Natural killer cell (primary cell): ENCODE results near the gene KIFAP3. TPM values are rescaled to one million over a fixed set of nuclear protein-coding genes. Genes with fewer than 3 reads are reported as not detected.
"Not testable (repeated sequence)": the region's sequence is repeated elsewhere in the genome, so short reads cannot be mapped to it uniquely, and the experiment has no call there.

Source experiments
- ATAC-seq, 3 donors: fragments of 150-1000 bp in 2 of 3; fragments of 200-7000 bp in 1 of 3; cut with Tn5 transposase; 1 replicate in 1 of 3; 2 replicates in 2 of 3; pipeline ENCODE4 v1.10.0; 2021; ENCODE audit warnings: mild to moderate bottlenecking in 2 of 3, moderate library complexity in 2 of 3
- DNase-seq, 2 donors: peaks; one replicate each; pipeline versions ENCODE4 v3.0.0 to v3.0.0-alpha.2; 2013 to 2021; ENCODE audit warnings: mixed read lengths in 1 of 2
- H3K27ac ChIP-seq: one replicate; pipeline ENCODE4 v1.5.1; 2013; ENCODE audit warnings: mild to moderate bottlenecking, low read length
- H3K27me3 ChIP-seq: one replicate; pipeline ENCODE4 v1.6.1; 2013; ENCODE audit warnings: low read length; ENCODE audit not compliant: control insufficient read depth, insufficient read depth
- H3K36me3 ChIP-seq: one replicate; pipeline ENCODE4 v1.6.1; 2013; ENCODE audit warnings: low read length; ENCODE audit not compliant: control insufficient read depth, insufficient read depth
- H3K4me1 ChIP-seq: one replicate; pipeline ENCODE4 v1.6.1; 2013; ENCODE audit warnings: low read length; ENCODE audit not compliant: control insufficient read depth, insufficient read depth
- H3K4me3 ChIP-seq: one replicate; pipeline ENCODE4 v1.5.1; 2013; ENCODE audit warnings: low read length
- H3K9me3 ChIP-seq: one replicate; pipeline ENCODE4 v1.6.1; 2013; ENCODE audit warnings: low read length; ENCODE audit not compliant: control insufficient read depth, insufficient read depth
- H3K27ac Mint-ChIP-seq, 2 donors: one replicate each; pipeline ENCODE4 v1.8.0; 2022; ENCODE audit warnings: mild to moderate bottlenecking in 2 of 2, mixed read lengths in 2 of 2, moderate library complexity in 1 of 2
- H3K27me3 Mint-ChIP-seq, 2 donors: one replicate each; pipeline ENCODE4 v1.8.0; 2022; ENCODE audit warnings: low read depth in 2 of 2, mixed read lengths in 2 of 2
- H3K36me3 Mint-ChIP-seq: one replicate; pipeline ENCODE4 v1.8.0; 2022; ENCODE audit warnings: mixed read lengths
- H3K4me1 Mint-ChIP-seq, 2 donors: one replicate each; pipeline ENCODE4 v1.8.0; 2022; ENCODE audit warnings: mixed read lengths in 2 of 2
- H3K4me3 Mint-ChIP-seq: one replicate; pipeline ENCODE4 v1.8.0; 2022; ENCODE audit warnings: mild to moderate bottlenecking, moderate library complexity, mixed read lengths
- H3K9me3 Mint-ChIP-seq, 2 donors: one replicate each; pipeline ENCODE4 v1.8.0; 2022; ENCODE audit warnings: mixed read lengths in 2 of 2
- WGBS: methylation state at CpG from one replicate; pipeline ENCODE4 v1.1.7; 2013; ENCODE audit warnings: missing lambda C conversion rate; ENCODE audit not compliant: insufficient coverage; 5-methylcytosine and 5-hydroxymethylcytosine counted together
- intact Hi-C: fragments of 100-400 bp; cut with micrococcal nuclease; formaldehyde crosslinking; loops from one replicate; pipeline ENCODE4 v1.14.2; 2022
- total RNA-seq, 4 donors: library from RNA; stranded (reverse); fragments of 120-200 nt in 1 of 4; gene quantifications; one replicate each; pipeline versions ENCODE4 v1.2.3 to v1.2.4, GENCODE V29; 2013 to 2022
- TF ChIP-seq, protein P1 (sequence below): fragments of 200-600 bp; IDR thresholded peaks from one replicate; pipeline ENCODE4 v1.8.0; 2022; ENCODE audit warnings: antibody characterized with exemption

The KIFAP3 gene
- total RNA-seq, 3 donors from 2014 or later (not counting 1 experiment from before 2014, with no cell fraction given), result 31.0 to 34.3 (median 33.7) TPM

DNA sequence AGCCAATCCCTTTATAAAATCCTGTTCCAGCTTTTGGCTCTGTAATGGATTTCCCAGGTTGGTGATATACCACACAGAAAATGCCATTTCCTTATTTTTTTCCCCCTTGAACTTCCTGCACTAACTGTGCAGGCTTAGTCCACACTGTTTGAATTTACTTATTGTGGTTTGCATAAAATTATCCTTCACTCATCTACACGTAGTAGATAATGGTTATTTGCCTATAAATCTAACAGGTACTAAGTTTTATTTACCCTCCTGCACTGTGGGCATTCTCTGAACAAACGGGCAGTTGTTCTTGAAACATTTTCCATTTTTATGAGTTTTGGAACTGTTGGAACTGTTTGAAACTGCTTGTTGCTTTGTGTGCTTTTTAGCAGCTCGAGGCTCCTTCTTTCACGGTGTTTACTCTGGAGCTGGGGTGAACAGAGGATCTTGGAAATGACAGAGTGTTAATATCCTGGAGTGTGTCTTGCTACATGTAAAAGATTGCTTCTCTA is 23.0 kb upstream of the KIFAP3 start:
- Mint-ChIP-seq H3K4me1 (no peaks in the 10 kb centered on the region), H3K36me3 (no peaks in the 10 kb centered on the region), H3K9me3 (peaks cover 0 to 5% of the 10 kb centered on the region in 2 donors), H3K27ac (no peak overlapping the region), H3K27me3 (peaks cover 26 to 50% of the 10 kb centered on the region in 2 donors), H3K4me3 (no peak overlapping the region)
- 35% methylated on average over 3 of the region's 4 CpGs for WGBS
- H3K4me3 ChIP-seq, result no peak overlapping the region
- no peaks in the 10 kb centered on the region for H3K4me1 ChIP-seq
- no peaks in the 10 kb centered on the region for H3K36me3 ChIP-seq
- TF ChIP-seq, protein P1, sequence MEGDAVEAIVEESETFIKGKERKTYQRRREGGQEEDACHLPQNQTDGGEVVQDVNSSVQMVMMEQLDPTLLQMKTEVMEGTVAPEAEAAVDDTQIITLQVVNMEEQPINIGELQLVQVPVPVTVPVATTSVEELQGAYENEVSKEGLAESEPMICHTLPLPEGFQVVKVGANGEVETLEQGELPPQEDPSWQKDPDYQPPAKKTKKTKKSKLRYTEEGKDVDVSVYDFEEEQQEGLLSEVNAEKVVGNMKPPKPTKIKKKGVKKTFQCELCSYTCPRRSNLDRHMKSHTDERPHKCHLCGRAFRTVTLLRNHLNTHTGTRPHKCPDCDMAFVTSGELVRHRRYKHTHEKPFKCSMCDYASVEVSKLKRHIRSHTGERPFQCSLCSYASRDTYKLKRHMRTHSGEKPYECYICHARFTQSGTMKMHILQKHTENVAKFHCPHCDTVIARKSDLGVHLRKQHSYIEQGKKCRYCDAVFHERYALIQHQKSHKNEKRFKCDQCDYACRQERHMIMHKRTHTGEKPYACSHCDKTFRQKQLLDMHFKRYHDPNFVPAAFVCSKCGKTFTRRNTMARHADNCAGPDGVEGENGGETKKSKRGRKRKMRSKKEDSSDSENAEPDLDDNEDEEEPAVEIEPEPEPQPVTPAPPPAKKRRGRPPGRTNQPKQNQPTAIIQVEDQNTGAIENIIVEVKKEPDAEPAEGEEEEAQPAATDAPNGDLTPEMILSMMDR, result no peak
- no peak overlapping the region for H3K27ac ChIP-seq
- no peaks in the 10 kb centered on the region for H3K9me3 ChIP-seq
- DNase-seq (no peak), ATAC-seq (no peak)
- intact Hi-C loops, result no loop called here
- peaks cover 4% of the 10 kb centered on the region for H3K27me3 ChIP-seq

- TF ChIP-seq, protein P1, result no peak
- Histone ChIP-seq H3K36me3 (no peaks in the 10 kb centered on the region), H3K9me3 (no peaks in the 10 kb centered on the region), H3K4me3 (no peak overlapping the region), H3K27ac (no peak overlapping the region), H3K4me1 (no peaks in the 10 kb centered on the region), H3K27me3 (peaks cover 4% of the 10 kb centered on the region)
- no peak for ATAC-seq
- H3K36me3 Mint-ChIP-seq, result no peaks in the 10 kb centered on the region
- no peaks in the 10 kb centered on the region for H3K4me1 Mint-ChIP-seq
- DNase-seq, result no peak
- intact Hi-C loops, result no loop called here
- WGBS, result 59% methylated on average over 4 of the region's 4 CpGs
- H3K27ac Mint-ChIP-seq, result no peak overlapping the region
- peaks cover under 1 to 5% of the 10 kb centered on the region in 2 donors for H3K9me3 Mint-ChIP-seq
- no peak overlapping the region for H3K4me3 Mint-ChIP-seq
- H3K27me3 Mint-ChIP-seq, result peaks cover 19 to 44% of the 10 kb centered on the region in 2 donors
These were observed 22.4 kb upstream of the KIFAP3 start for GRCh38 chr1:170096806-170097340.

- TF ChIP-seq, protein P1, result no peak
These were observed 21.7 kb upstream of the KIFAP3 start for GRCh38 chr1:170095976-170096748.

DNA sequence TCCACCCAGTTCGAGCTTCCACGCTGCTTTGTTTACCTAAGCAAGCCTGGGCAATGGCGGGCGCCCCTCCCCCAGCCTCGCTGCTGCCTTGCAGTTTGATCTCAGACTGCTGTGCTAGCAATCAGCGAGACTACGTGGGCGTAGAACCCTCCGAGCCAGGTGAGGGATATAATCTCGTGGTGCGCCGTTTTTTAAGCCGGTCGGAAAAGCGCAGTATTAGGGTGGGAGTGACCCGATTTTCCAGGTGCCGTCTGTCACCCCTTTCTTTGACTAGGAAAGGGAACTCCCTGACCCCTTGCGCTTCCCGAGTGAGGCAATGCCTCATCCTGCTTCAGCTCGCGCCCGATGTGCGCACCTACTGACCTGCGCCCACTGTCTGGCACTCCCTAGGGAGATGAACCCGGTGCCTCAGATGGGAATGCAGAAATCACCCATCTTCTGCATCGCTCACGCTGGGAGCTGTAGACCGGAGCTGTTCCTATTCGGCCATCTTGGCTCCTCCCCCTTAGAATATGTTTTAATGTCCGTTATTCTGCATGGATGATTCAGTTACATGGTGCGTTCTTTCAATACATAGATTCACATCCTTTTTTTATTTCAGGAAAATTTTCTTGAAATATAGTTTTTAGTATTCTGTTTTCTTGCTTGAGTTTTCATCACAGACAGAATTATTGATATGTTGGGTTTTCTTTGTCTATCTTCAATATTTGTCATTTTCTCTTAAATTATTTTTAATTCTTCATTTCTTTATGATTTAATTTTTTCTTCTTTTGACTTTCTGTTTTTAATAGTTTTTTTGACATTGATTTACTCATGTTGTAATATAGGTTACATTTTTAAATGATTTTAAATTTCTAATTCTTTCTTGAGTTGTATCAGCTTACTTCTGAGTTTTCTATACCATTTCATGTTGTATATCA is 20.5 kb upstream of the KIFAP3 start:
- H3K4me3 ChIP-seq, H3K36me3 Mint-ChIP-seq, H3K9me3 Mint-ChIP-seq, H3K9me3 ChIP-seq, H3K4me3 Mint-ChIP-seq, DNase-seq, H3K4me1 Mint-ChIP-seq, H3K4me1 ChIP-seq, H3K27me3 ChIP-seq, intact Hi-C loops, ATAC-seq, H3K36me3 ChIP-seq, H3K27ac ChIP-seq, H3K27ac Mint-ChIP-seq: not testable (repeated sequence)
- WGBS, result 91% methylated on average over 26 of the region's 31 CpGs
- peaks cover 16 to 39% of the 10 kb centered on the region in 2 donors for H3K27me3 Mint-ChIP-seq

More at GRCh38 chr1:170095976-170096748, 21.7 kb upstream of the KIFAP3 start:
- intact Hi-C loops, result no loop called here
- no peak overlapping the region for H3K4me3 ChIP-seq
- no peaks in the 10 kb centered on the region for H3K36me3 ChIP-seq
- H3K27ac ChIP-seq, result no peak overlapping the region
- H3K27me3 ChIP-seq, result peaks cover 4% of the 10 kb centered on the region
- no peaks in the 10 kb centered on the region for H3K4me1 ChIP-seq
- H3K9me3 ChIP-seq, result no peaks in the 10 kb centered on the region
- DNase-seq, result no peak
- Mint-ChIP-seq H3K4me1 (no peaks in the 10 kb centered on the region), H3K27ac (no peak overlapping the region), H3K4me3 (no peak overlapping the region), H3K9me3 (peaks cover 3 to 5% of the 10 kb centered on the region in 2 donors), H3K36me3 (no peaks in the 10 kb centered on the region), H3K27me3 (peaks cover 16 to 39% of the 10 kb centered on the region in 2 donors)
- ATAC-seq, result no peak
